HS-27A (cell line): ENCODE measurements around the gene PDE4D.
"Not testable (repeated sequence)": the region's sequence is repeated elsewhere in the genome, so short reads cannot be mapped to it uniquely, and the experiment has no call there.

Experiments used
- DNase-seq: peaks from one replicate; pipeline ENCODE4 v3.0.0-alpha.2; 2012; ENCODE audit warnings: low read depth, missing footprints

Gene PDE4D

GRCh38 chr5:59464969-59465368, 428.6 kb downstream of the PDE4D start:
- no peak for DNase-seq

- DNase-seq: not testable (repeated sequence)
These were observed 429.8 kb downstream of the PDE4D start for GRCh38 chr5:59463618-59464166.

GRCh38 chr5:59462956-59463355, 430.6 kb downstream of the PDE4D start:
- no peak for DNase-seq

- DNase-seq: no peak
These were observed 433.0 kb downstream of the PDE4D start for GRCh38 chr5:59460368-59461153.

- no peak for DNase-seq
These were observed 434.4 kb downstream of the PDE4D start for GRCh38 chr5:59458966-59459729.

GRCh38 chr5:59458321-59458720, 435.2 kb downstream of the PDE4D start:
- no peak for DNase-seq

- no peak for DNase-seq
These were observed 443.5 kb downstream of the PDE4D start for GRCh38 chr5:59449905-59450644.

- no peak for DNase-seq
These were observed 447.2 kb downstream of the PDE4D start for GRCh38 chr5:59446356-59446755.

GRCh38 chr5:59445741-59446140, 447.8 kb downstream of the PDE4D start:
- no peak for DNase-seq

GRCh38 chr5:59439303-59439702, 454.2 kb downstream of the PDE4D start:
- no peak for DNase-seq

- DNase-seq: no peak
These were observed 456.4 kb downstream of the PDE4D start for GRCh38 chr5:59437176-59437575.

- DNase-seq: no peak
These were observed 457.0 kb downstream of the PDE4D start for GRCh38 chr5:59436364-59437148.

GRCh38 chr5:59433174-59433573, 460.4 kb downstream of the PDE4D start:
- DNase-seq: no peak

GRCh38 chr5:59430066-59430685, 463.4 kb downstream of the PDE4D start:
- DNase-seq: no peak

- DNase-seq: no peak
These were observed 465.1 kb downstream of the PDE4D start for GRCh38 chr5:59428391-59428790.

GRCh38 chr5:59424515-59424914, 469.0 kb downstream of the PDE4D start:
- no peak for DNase-seq

GRCh38 chr5:59423021-59423420, 470.5 kb downstream of the PDE4D start:
- DNase-seq: no peak

GRCh38 chr5:59421986-59422941, 471.3 kb downstream of the PDE4D start:
- no peak for DNase-seq

- no peak for DNase-seq
These were observed 472.9 kb downstream of the PDE4D start for GRCh38 chr5:59420596-59420995.

- DNase-seq: no peak
These were observed 474.7 kb downstream of the PDE4D start for GRCh38 chr5:59418808-59419207.
